Hepatocyte (in vitro differentiated cells): ENCODE measurements around the gene HIBCH.

Source experiments
- CTCF ChIP-seq: fragments of 200-600 bp; sonication (generic); IDR thresholded peaks from 2 replicates; pipeline ENCODE4 v1.5.1; 2016; ENCODE audit warnings: antibody characterized with exemption, mild to moderate bottlenecking; ENCODE audit not compliant: poor library complexity
- EZH2 ChIP-seq: fragments of 200-600 bp; sonication (generic); IDR thresholded peaks from 2 replicates; pipeline ENCODE4 v1.6.1; 2016; ENCODE audit warnings: antibody characterized with exemption, mild to moderate bottlenecking, borderline replicate concordance
- EZH2phosphoT487 ChIP-seq: fragments of 200-600 bp; sonication (generic); IDR thresholded peaks from one replicate; pipeline ENCODE4 v1.6.1; 2018; ENCODE audit warnings: antibody characterized with exemption, mild to moderate bottlenecking, low read depth, moderate library complexity; ENCODE audit not compliant: unreplicated experiment, severe bottlenecking

- TF ChIP-seq CTCF (no peak), EZH2phosphoT487 (no peak), EZH2 (no peak)
These were observed 23.5 kb upstream of the HIBCH start for GRCh38 chr2:190343089-190343535.
